Stimulated activated CD8-positive, alpha-beta memory T cell treated with anti-CD3 and anti-CD28 coated beads, Interleukin-2, amount 100 ng/mL, for 48 hours (primary cell): ENCODE results near the gene TRIM65.

Source experiments
- DNase-seq, 2 donors: peaks; one replicate each; pipeline ENCODE4 v3.0.0-alpha.2; 2020; ENCODE audit warnings: low read depth in 2 of 2

The TRIM65 gene, protein sequence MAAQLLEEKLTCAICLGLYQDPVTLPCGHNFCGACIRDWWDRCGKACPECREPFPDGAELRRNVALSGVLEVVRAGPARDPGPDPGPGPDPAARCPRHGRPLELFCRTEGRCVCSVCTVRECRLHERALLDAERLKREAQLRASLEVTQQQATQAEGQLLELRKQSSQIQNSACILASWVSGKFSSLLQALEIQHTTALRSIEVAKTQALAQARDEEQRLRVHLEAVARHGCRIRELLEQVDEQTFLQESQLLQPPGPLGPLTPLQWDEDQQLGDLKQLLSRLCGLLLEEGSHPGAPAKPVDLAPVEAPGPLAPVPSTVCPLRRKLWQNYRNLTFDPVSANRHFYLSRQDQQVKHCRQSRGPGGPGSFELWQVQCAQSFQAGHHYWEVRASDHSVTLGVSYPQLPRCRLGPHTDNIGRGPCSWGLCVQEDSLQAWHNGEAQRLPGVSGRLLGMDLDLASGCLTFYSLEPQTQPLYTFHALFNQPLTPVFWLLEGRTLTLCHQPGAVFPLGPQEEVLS

DNA sequence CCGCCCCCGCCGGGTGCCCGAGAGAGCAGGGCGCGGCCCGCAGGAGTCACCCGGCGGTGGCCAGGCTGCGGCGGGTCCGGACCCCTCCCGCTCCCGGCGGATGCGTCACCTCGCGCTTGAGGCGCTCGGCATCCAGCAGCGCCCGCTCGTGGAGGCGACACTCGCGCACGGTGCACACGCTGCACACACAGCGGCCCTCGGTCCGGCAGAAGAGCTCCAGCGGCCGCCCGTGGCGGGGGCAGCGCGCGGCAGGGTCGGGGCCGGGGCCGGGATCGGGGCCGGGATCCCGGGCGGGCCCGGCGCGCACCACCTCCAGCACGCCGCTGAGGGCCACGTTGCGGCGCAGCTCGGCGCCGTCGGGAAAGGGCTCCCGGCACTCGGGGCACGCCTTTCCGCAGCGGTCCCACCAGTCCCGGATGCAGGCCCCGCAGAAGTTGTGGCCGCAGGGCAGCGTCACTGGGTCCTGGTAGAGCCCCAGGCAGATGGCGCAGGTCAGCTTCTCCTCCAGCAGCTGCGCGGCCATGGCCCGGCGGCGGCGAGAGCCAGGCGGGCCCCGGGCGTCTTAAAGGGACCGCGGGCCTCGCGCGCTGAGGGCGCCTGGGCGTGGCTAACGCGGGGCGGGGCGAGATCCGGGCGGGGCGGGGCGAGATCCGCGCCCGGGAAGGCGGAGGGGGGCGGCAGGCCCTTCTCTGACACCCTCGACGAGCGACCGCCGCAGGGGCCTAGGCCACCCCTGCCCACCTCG is at the start of gene TRIM65:
TSS of gene TRIM65 (minus strand) at position 537 of the 745 bp plus-strand sequence. CDS start at position 523, 14 bp downstream.
- peak; percentile 71 to 74 for DNase-seq

DNA sequence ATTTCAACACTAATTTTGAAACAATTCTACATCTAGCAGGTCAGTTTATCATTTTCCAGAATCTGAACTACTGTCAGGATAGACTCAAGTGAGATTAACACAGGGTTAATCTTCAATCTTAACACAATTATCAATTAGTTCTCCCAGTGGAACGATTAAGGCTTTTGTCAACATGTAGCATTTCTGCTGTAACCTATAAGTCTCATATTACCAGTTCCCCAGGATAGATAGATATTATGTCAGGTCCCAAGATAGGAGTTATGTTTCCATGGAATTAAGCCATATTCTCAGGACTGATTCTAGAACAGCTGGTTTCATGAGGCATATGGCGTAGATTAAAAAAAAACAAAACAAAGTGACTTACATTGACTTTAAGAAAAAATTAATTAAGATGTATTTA is 48.5 kb upstream of the TRIM65 start:
- DNase-seq: no peak

DNA sequence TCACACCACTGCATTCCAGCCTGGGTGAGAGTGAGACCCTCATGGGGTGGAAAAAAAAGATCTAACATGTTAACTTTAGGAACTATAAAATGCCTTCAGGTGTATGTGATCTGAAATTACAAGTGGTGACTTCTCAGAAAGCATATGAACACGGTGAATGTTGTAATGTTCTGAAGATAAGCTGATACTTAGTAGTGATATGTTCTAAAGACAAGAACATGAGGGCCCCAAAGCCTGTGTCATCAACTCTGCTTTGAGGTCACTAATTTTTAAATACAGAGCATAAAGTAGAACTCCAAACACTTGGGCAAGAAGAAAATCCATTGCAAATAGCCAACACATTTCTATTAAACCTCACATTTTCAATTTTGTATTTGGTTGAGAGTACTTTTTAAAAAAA is 46.7 kb upstream of the TRIM65 start:
- DNase-seq: no peak

DNA sequence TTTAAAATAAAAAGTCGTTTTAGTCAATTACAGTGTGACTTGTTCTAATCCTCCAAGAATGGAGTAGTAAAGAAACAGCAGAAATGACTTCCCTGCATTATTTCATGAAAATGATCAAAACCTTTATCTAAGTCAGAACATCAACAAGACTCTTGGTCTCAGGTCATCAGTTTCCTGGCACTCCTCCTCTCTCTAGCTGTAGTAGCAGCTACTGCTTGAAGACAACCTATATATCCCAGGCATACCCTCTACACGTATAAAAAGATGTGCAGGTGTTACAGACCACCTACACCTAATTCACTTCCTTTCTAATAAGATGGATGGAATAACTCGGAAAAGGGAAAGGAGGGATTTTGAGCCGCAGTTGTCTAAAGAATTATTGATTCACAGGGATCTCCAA is 45.7 kb upstream of the TRIM65 start:
- no peak for DNase-seq

DNA sequence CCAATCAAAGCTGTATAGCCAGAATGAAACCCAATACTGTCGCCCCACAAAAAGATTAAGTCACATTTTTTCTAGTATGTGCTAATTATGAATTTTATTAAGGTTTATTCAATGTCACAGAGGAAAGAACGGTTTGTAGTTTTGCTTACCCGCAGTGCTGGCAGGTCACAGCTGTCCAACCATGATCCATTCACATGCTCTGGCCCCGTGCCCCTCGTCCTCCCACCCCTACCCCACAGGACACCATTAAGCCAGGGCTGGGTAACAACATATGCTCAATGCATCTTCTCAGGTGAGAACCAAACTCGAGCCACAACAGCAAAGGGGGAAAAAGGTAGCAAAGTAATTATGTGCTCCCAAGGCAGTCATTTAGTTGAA is 44.7 kb upstream of the TRIM65 start:
- DNase-seq: no peak

DNA sequence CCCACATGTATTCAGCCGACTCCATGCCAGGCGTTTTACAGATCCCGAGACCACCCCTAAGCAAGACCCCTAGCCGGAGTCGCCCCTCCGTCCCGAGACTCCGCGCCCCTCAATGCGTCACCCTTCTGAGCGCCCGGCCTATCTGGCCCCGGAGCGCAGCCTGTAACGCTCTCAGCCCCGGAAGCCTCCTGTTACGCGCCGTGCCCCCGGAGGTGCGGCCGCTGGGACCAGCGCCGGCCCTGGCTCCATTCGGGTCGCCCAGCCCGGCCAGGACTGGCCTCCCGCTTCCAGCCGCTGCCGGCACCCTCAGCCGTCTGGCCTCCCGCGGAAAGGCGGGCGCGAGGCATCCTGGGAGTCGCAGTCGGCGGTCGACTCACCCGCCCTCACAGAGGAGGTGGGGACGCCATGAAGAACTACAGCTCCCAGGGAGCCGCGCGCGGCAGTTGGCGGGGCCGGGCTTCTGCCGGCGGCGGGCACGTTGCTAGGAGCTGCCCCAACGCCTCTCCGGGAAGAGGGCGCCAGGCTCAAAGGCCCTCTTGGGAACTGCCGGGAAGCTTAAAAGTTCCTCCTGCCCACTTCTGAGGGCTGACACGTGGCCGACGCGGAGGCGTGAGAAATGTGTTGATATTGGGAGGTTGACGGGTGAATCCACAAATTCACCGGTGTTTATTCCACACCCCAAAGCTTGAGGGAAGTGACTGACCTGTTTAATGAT is 44.1 kb upstream of the TRIM65 start, which contains the start of gene FBF1:
TSS of gene FBF1 (minus strand) at position 316 of the 715 bp plus-strand sequence. CDS start 2,893 bp downstream, outside the sequence.
- peak; percentile 87 to 89 for DNase-seq

DNA sequence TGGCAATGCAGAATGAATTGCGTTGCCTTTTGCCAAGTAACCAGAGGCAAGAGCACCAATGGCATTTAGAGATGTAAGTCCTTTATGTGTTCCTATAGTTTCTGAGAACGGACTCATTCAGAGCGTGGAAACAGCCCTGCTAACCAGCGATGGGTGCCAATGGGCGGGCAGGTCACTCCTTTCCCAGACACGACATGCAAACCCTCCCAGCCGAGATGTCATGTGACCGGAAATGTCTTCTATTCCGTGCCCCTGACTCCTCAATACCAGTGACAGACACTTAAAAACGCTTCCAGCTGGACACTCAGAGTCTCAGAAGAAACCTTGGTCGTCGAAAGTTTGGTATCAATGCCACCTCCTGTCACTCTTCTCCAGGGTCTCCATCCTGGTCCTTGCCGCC is 40.9 kb upstream of the TRIM65 start:
- DNase-seq: no peak

DNA sequence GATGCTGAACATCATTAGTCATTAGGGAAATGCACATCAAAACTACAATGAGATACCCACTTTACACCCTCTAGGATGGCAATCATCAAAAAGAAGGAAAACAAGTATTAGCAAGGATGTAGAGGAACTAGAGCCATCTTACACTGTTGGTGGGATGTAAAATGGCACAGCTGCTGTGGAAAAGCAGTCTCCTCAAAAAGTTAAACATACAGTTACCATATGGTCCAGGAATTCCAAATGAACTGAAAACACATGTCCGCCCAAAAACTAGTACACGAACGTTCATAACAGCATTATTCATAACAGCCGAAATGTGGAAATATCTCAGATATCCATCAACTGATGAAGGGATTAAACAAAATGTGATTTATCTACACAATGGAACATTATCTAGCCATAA is 37.1 kb upstream of the TRIM65 start:
- DNase-seq: no peak

DNA sequence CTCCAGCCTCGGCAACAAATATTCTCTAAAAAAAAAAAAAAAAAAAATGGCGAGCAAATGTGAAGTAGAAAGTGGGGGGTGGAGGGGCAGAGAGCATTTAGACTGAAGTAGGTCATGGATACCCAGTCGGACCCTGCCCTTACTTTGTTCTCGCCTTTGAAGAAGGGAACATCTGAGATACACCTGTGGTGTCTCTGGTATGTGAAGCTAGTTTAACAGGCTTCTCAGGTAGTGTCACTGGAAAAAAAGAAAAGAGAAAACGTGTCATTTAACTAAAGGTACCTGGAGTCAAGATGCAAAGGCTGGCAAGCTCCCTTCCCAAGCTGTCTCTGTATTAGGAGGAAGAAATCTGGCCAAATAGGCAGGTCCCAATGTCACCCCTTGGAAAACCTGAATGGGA is 36.1 kb upstream of the TRIM65 start:
- DNase-seq: no peak

DNA sequence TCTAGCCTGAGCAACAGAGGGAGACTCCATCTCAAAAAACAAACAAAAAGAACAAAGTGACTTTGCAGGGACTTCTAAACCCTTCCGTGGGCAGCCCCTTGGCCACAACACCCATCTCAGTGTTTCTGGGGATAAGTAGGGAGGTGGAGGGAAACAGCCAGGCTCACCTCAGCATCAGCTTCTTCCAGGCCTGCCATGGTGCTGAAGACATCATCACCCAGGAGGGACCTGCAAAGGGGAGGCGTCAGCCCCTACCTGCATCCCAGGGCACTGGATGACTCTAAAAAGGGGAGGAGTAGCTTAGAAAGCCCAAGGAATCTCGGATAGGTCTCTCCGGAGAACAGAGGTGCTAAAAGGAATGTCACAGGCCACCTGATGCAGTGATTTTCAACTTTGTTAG is 34.3 kb upstream of the TRIM65 start:
- no peak for DNase-seq

DNA sequence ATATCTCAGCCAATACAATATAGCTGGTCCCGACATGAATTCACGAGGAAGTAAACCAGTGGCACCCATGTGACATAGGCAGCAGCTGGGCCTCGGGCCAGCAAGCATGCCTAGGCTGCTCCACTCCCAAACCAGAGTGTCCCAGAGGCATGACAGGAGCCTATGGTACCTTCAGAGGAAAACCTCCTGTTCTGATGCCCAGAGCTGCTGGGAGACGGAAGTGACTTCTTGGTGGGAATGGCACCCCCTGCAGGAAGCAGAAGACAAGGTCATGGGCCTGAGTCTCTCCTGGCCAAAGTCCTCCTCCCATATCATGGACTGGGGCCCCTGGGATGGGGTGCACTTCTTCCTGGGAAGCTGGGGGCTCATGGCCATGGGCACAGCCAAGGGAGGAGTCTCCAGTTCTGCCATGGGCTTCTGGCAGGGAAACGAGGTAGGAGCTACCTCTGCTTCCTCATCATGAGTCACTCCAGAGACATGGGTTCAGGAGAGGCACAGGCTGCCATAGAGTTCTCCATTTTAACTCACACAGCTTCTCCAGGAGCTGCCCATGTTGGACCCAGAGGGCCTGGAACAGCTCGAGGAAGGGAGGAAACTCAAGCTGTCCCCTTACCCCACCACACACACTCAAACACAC is 30.7 kb upstream of the TRIM65 start:
- DNase-seq: no peak

DNA sequence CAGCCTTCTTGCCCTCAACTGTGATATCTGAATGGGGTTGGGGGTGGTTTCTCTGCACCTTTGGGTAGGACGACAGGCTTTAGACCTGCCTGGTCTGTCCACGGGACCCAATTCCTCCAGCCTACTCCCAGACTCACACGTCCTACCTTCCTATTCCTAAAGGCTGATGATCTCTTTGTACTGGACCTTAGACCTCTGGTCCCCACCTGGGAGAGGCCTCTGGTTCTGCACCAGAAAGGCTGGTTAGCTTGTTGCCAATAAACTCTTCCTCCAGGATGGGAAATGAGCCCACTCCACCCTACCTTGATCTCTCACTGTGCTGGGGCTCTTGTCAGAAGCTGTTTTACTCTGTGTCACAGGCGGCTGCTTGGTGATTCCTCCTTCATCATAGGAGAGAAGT is 29.7 kb upstream of the TRIM65 start:
- no peak for DNase-seq

DNA sequence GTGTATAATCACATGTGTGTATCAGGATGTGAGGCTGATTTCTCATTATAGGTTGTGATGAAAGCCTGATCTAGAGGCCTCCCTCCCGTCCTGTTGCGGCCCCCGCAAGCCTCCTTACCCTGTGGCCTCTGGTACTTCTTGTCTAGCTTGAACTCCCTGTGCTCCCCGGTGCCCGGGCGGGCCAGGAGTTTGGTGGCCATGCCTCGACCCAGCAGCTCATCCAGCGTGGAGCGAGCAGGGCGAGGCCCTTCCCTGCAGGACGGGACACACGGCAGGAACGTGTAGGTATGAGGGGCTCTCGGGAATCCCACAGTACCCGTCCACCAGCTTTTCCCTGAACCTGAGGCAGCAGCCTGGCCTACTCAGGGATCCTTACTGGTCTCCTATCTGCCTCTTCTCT is 29.2 kb upstream of the TRIM65 start:
- DNase-seq: no peak

DNA sequence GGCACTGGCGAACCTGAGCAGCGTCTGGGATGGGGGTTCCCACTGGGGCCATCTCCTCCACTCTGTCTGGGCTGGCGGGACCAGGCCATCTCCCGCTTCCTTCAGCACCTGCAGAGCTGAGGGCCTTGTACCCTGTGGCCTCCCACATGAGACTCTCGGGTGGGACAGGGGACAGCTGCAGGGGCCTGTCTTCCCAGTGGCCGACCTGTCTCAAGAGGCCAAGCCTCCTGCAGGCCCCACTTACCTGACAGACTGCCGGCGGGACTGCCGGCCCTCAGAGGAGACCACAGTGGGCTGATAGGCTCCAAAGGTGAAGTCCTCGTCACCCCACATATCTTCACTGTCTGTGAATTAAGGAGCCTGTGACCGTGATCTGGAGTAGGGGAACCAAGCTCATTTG is 28.4 kb upstream of the TRIM65 start:
- no peak for DNase-seq

DNA sequence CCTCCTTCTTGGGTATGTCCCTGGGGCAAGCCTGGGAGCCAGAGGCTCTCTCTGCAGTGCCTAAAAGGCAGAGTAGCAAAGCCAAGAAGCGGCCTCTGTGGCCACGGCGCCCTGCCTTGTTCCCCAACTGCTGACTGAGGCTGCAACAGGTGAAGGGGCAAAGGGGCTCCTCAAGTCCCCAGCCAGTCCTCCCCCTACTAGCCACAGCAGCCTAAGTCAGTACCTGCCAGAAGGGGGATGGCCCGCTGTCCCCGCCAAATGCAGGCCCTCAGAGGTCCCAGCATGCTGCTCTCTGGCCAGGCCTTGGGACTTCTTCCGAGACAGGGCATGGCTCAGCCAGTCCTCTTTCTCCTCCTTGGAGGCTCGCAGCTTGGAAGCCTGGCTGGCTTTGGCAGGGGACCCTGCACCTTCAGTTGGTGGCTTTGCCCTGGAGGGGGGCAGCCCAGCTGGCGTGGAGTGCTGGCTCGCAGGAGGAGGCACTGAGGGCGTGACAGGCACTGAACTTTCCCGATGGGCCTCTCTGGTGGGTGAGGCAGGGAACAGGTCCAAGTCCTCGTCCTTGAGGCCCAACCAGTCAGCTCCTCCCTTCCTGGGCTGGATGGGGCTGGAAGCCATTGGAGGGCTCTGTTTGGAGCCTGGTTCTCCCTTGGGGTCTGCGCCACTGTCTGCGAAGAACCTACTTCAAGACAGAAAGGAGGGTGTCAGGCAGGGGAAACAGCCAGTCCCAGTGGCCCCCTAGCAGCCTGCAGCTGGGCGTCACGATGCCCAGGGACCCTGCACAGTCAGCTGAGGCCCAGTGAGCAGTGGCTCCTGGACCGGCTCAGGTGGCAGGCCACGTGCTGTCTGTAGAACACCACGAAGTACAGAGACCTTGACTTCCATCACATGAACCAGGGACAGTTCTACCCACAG is 26.5 kb upstream of the TRIM65 start:
- no peak for DNase-seq

DNA sequence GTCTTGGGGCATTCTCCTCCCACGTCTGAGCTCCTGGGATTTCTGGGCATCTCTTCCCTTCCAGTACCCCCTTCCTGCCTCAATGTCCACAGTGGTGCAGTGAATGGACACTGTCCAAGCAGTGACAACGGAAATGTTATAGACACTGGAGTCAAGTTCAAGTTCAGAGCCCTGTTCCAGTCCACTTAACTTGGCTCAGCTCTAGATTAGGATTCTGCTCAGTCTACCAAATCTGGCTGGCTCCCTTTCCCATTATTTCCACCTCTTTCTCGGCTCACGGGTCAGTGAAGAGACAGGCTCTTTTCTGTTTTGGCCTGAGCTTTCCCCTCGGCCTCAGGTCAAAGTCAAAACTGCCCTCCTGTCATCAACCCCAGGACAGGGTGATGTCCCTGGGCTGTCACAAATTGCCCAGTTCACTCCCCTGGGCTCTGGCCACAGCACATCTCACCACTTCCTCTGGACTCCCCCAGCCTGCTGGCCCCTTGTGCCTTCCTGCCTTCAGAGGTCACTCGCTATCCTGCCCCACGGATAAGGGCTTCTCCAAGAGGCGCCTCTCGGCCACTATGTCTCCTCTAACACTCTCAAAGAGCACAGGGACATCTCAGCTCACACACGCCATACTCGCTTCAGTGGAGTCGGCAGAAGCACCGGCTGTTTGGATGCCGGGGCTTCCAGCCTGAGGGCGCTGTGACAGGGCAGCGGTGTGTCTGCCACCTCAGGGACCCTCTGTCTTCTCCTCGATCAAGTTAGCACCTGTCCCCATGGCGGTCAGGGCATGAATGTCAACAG is 25.6 kb upstream of the TRIM65 start:
- DNase-seq: no peak

DNA sequence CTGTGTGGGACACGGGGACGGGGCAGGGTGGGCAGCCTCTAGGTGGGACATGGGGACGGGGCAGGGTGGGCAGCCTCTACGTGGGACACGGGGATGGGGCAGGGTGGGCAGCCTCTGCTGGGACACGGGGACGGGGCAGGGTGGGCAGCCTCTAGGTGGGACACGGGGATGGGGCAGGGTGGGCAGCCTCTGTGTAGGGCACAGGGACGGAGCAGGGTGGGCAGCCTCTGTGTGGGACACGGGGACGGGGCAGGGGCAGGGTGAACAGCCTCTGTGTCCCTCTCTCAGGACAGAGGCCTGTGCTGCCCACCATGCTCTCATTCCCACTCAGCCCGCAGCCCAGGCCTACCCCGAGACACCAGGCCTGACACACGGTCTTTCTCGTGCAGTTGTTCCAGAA is 24.8 kb upstream of the TRIM65 start:
- DNase-seq: no peak

DNA sequence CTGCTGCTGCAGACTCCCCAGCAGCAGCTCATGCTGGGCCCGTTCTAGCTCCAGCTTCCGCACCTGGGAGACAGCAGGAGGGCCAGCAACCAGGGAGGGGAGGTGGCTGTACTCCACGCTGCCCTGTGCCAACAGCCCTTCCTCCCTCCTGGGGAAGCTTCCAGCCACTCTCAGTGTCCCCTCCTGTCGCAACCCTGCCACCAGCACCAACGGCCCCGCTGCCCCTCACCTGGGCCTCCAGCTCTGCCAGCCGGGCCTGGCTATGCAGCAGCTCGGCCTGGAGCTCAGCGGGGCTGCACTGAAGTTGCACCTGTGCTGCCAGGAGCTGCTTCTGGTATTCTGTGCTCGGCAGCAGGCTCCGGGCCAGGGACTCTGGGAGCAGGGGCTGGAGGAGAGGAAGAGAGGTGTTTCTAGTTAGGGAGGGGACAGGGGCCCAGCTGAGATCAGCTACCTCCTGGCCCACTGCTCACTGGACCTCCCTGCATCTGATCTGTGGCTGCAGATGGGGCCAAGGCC is 23.4 kb upstream of the TRIM65 start:
- no peak for DNase-seq

DNA sequence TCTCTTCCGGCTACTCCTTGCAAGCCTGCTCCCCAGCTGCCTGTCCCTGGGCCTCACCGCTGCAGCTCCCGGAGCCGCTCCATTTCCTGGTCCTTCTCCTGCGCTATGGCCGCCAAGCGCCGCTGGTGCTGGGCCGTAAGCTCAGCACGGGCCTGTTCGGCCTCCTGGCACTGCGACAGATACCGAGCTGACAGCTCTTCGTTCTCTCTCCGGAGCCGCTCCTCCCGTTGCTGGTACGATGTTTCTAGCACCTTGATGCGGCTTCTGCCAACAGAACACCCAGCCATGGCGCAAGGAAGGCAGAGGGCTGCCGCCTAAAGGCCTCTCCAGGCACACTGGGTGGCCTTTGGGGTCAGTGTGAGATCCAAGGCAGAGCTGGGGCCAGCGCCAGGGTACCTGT is 22.9 kb upstream of the TRIM65 start:
- no peak for DNase-seq
